GM12891 (cell line): ENCODE measurements around the gene STK32B.

Experiments
- DNase-seq: peaks from one replicate; pipeline ENCODE4 v3.0.0; 2011; ENCODE audit warnings: low spot score; ENCODE audit not compliant: insufficient read length
- FAIRE-seq: peaks from 2 replicates; lab custom pipeline; 2011; peaks lifted over from hg19 to GRCh38; lab: Jason Lieb, UNC
- PAX5 ChIP-seq: IDR thresholded peaks from 2 replicates; pipeline ENCODE4 v1.6.1; 2011; ENCODE audit warnings: low read length, moderate library complexity, mild to moderate bottlenecking; ENCODE audit not compliant: insufficient read depth, severe bottlenecking
- POLR2A ChIP-seq: IDR thresholded peaks from 2 replicates; pipeline ENCODE4 v1.6.1; 2011; ENCODE audit warnings: low read depth, low read length, control low read depth
- POLR2AphosphoS5 ChIP-seq: IDR thresholded peaks from 2 replicates; pipeline ENCODE4 v1.6.1; 2011; ENCODE audit warnings: low read depth, low read length, control low read depth
- POU2F2 ChIP-seq: IDR thresholded peaks from 2 replicates; pipeline ENCODE4 v1.6.1; 2011; ENCODE audit warnings: low read depth, mild to moderate bottlenecking, control low read depth, low read length, moderate library complexity
- SPI1 ChIP-seq: IDR thresholded peaks from 2 replicates; pipeline ENCODE4 v1.6.1; 2011; ENCODE audit warnings: low read depth, low read length, control low read depth
- TAF1 ChIP-seq: IDR thresholded peaks from 2 replicates; pipeline ENCODE4 v1.6.1; 2011; ENCODE audit warnings: low read depth, low read length, control low read depth

Gene STK32B

GRCh38 chr4:5192678-5193077 lies 141.4 kb downstream of the STK32B start:
- no peak for DNase-seq
- no peak for TF ChIP-seq POLR2AphosphoS5
- no peak for TF ChIP-seq POU2F2
- TF ChIP-seq POLR2A: no peak
- TF ChIP-seq PAX5: no peak
- no peak for FAIRE-seq

GRCh38 chr4:5198656-5199541 lies 147.6 kb downstream of the STK32B start:
- FAIRE-seq: no peak
- TF ChIP-seq POLR2A (no peak), SPI1 (no peak), PAX5 (no peak), POLR2AphosphoS5 (no peak)

GRCh38 chr4:5199912-5200311 lies 148.6 kb downstream of the STK32B start:
- TF ChIP-seq PAX5 (no peak), SPI1 (no peak), TAF1 (no peak), POLR2A (no peak), POU2F2 (no peak), POLR2AphosphoS5 (no peak)
- DNase-seq: no peak
- FAIRE-seq: no peak

More at GRCh38 chr4:5198656-5199541, 147.6 kb downstream of the STK32B start:
- DNase-seq: no peak

- no peak for TF ChIP-seq PAX5
- no peak for TF ChIP-seq POU2F2
- TF ChIP-seq POLR2A: no peak
- TF ChIP-seq POLR2AphosphoS5: no peak
- TF ChIP-seq TAF1: no peak
- TF ChIP-seq SPI1: no peak
- DNase-seq: no peak
- no peak for FAIRE-seq
Observed at GRCh38 chr4:5200513-5200912, 149.2 kb downstream of the STK32B start.

- TF ChIP-seq PAX5 (no peak), POU2F2 (no peak), SPI1 (no peak), POLR2A (no peak), TAF1 (no peak), POLR2AphosphoS5 (no peak)
- no peak for FAIRE-seq
- no peak for DNase-seq
Observed at GRCh38 chr4:5203309-5203992, 152.2 kb downstream of the STK32B start.

- no peak for FAIRE-seq
- no peak for DNase-seq
- no peak for TF ChIP-seq TAF1
- TF ChIP-seq PAX5: no peak
- TF ChIP-seq POLR2A: no peak
Observed at GRCh38 chr4:5203993-5204310, 152.7 kb downstream of the STK32B start.

GRCh38 chr4:5204781-5205180 lies 153.5 kb downstream of the STK32B start:
- TF ChIP-seq POLR2AphosphoS5 (no peak), POU2F2 (no peak)
- FAIRE-seq: no peak
- DNase-seq: no peak

GRCh38 chr4:5206016-5206790 lies 154.9 kb downstream of the STK32B start:
- DNase-seq (no peak), FAIRE-seq (no peak)
- no peak for TF ChIP-seq TAF1
- TF ChIP-seq POU2F2: no peak
- no peak for TF ChIP-seq POLR2AphosphoS5

GRCh38 chr4:5209862-5210261 lies 158.6 kb downstream of the STK32B start:
- DNase-seq: no peak
- FAIRE-seq: no peak
- TF ChIP-seq SPI1 (no peak), POU2F2 (no peak), POLR2A (no peak), PAX5 (no peak), POLR2AphosphoS5 (no peak), TAF1 (no peak)

GRCh38 chr4:5211282-5211839 lies 160.1 kb downstream of the STK32B start:
- DNase-seq (no peak), FAIRE-seq (no peak)
- TF ChIP-seq POU2F2: no peak
